HCT116 (cell line): ENCODE measurements around the gene PPRC1. TPM values are rescaled to one million over a fixed set of nuclear protein-coding genes. Genes with fewer than 3 reads are reported as not detected.

Source experiments
- ATAC-seq: fragments of 200-7000 bp; cut with Tn5 transposase; 2 replicates; pipeline ENCODE4 v1.9.1; 2020; ENCODE audit warnings: mild to moderate bottlenecking, moderate library complexity
- BruUV-seq: library from RNA; stranded (reverse); fragments of 400-500 nt; replicated peaks from 2 replicates; lab custom pipeline; 2021; lab: Mats Ljungman, UMichigan
- CTCF ChIA-PET: fragments of 300-600 bp; sonication (Branson Sonifier 250); formaldehyde crosslinking; loops from one replicate; lab custom pipeline; 2021; ENCODE audit warnings: antibody characterized with exemption; lab: Charles Lee
- POLR2A ChIA-PET: fragments of 300-600, 350-600 bp; sonication (Branson Sonifier 250); formaldehyde crosslinking; loops from one replicate; lab custom pipeline; 2021; ENCODE audit warnings: antibody characterized with exemption; lab: Charles Lee
- RAD21 ChIA-PET, 2 experiments: fragments of 300-600 bp; sonication (Branson Sonifier 250); formaldehyde crosslinking; loops; one replicate each; lab custom pipeline; 2023; ENCODE audit warnings: low total read pairs in 2 of 2; ENCODE audit not compliant: uncharacterized antibody in 2 of 2, unreplicated experiment in 2 of 2, low non-redundant PET in 1 of 2; lab: Charles Lee
- DNase-seq: peaks from one replicate; pipeline ENCODE4 v3.0.0-alpha.2; 2010; ENCODE audit warnings: low read depth, low spot score
- H2AFZ ChIP-seq: fragments of 200-600 bp; shearing (Covaris generic), sonication (generic); 2 replicates; pipeline ENCODE4 v1.6.1; 2017; ENCODE audit warnings: low read depth, mixed run types, mixed read lengths, antibody characterized with exemption, low read length; ENCODE audit not compliant: poor library complexity, severe bottlenecking
- H3K27ac ChIP-seq: 2 replicates; pipeline ENCODE4 v1.5.1; 2012; ENCODE audit warnings: low read depth, low read length
- H3K27me3 ChIP-seq: fragments of 200-600 bp; sonication (generic); 2 replicates; pipeline ENCODE4 v1.6.1; 2016; ENCODE audit warnings: mixed run types, low read length, mixed read lengths; ENCODE audit not compliant: insufficient read depth
- H3K36me3 ChIP-seq, 2 experiments: fragments of 200-500 bp in 1 of 2; fragments of 200-600 bp in 1 of 2; sonication (Bioruptor generic) in 1 of 2; sonication (generic) in 1 of 2; 2 replicates each; pipeline versions ENCODE4 v1.5.1 to v1.6.1; 2014 to 2016; ENCODE audit warnings: low read length in 2 of 2, inconsistent platforms in 1 of 2, mixed read lengths in 1 of 2, mixed run types in 1 of 2; ENCODE audit not compliant: insufficient read depth in 2 of 2, control insufficient read depth in 1 of 2
- H3K4me1 ChIP-seq, 2 experiments: fragments of 200-600 bp in 1 of 2; sonication (generic) in 1 of 2; 2 replicates each; pipeline versions ENCODE4 v1.5.1 to v1.6.1; 2012 to 2017; ENCODE audit warnings: low read length in 2 of 2, inconsistent platforms in 1 of 2, mild to moderate bottlenecking in 1 of 2, mixed read lengths in 1 of 2, mixed run types in 1 of 2, moderate library complexity in 1 of 2; ENCODE audit not compliant: insufficient read depth in 2 of 2, control insufficient read depth in 1 of 2
- H3K4me2 ChIP-seq: fragments of 200-600 bp; sonication (generic); 2 replicates; pipeline ENCODE4 v1.6.1; 2017; ENCODE audit warnings: mixed run types, low read length, mixed read lengths
- H3K4me3 ChIP-seq, 2 experiments: fragments of 200-600 bp in 1 of 2; sonication (generic) in 1 of 2; replicated peaks in 1 of 2; 2 replicates each; pipeline ENCODE4 v1.5.1; 2011 to 2016; ENCODE audit warnings: low read length in 2 of 2, control low read depth in 1 of 2, low read depth in 1 of 2, mild to moderate bottlenecking in 1 of 2, mixed read lengths in 1 of 2, mixed run types in 1 of 2
- H3K79me2 ChIP-seq: fragments of 200-600 bp; sonication (generic); 2 replicates; pipeline ENCODE4 v1.6.1; 2017; ENCODE audit warnings: mild to moderate bottlenecking, mixed run types, low read length, moderate library complexity, mixed read lengths; ENCODE audit not compliant: insufficient read depth
- H3K9ac ChIP-seq: fragments of 200-600 bp; sonication (generic); 2 replicates; pipeline ENCODE4 v1.6.1; 2016; ENCODE audit warnings: low read length, mixed read lengths
- H3K9me2 ChIP-seq: fragments of 200-600 bp; sonication (generic), shearing (Covaris generic); 2 replicates; pipeline ENCODE4 v1.6.1; 2017; ENCODE audit warnings: mixed run types, mild to moderate bottlenecking, moderate library complexity; ENCODE audit not compliant: insufficient read depth
- H3K9me3 ChIP-seq, 2 experiments: fragments of 200-500 bp in 1 of 2; fragments of 200-600 bp in 1 of 2; sonication (Bioruptor generic) in 1 of 2; sonication (generic) in 1 of 2; 2 replicates each; pipeline ENCODE4 v1.6.1; 2014 to 2017; ENCODE audit warnings: low read length in 2 of 2, mixed read lengths in 2 of 2, inconsistent platforms in 1 of 2, low read depth in 1 of 2, mild to moderate bottlenecking in 1 of 2, mixed run types in 1 of 2, moderate library complexity in 1 of 2; ENCODE audit not compliant: control insufficient read depth in 1 of 2, insufficient read depth in 1 of 2
- H4K20me1 ChIP-seq: fragments of 200-600 bp; sonication (generic), shearing (Covaris generic); 2 replicates; pipeline ENCODE4 v1.6.1; 2017; ENCODE audit warnings: mixed run types, mild to moderate bottlenecking, moderate library complexity; ENCODE audit not compliant: insufficient read depth
- EZH2phosphoT487 ChIP-seq: fragments of 200-600 bp; IDR thresholded peaks from 2 replicates; pipeline ENCODE4 v1.6.1; 2018; ENCODE audit warnings: antibody characterized with exemption, borderline replicate concordance
- POLR2AphosphoS5 ChIP-seq: IDR thresholded peaks from 2 replicates; pipeline ENCODE4 v1.6.1; 2011; ENCODE audit warnings: mild to moderate bottlenecking, low read depth, low read length, moderate library complexity
- RAD21 ChIP-seq: IDR thresholded peaks from 2 replicates; pipeline ENCODE4 v1.6.1; 2012; ENCODE audit warnings: low read depth, mild to moderate bottlenecking
- SIN3A ChIP-seq: IDR thresholded peaks from 2 replicates; pipeline ENCODE4 v1.6.1; 2012; ENCODE audit warnings: low read depth
- ZFX ChIP-seq: fragments of 450-650 bp; IDR thresholded peaks from 2 replicates; pipeline ENCODE4 v1.6.1; 2017
- intact Hi-C: fragments of 100-400 bp; cut with micrococcal nuclease; formaldehyde crosslinking; loops from 2 replicates; pipeline ENCODE4 v1.10.0; 2022
- total RNA-seq: library from RNA; stranded (reverse); gene quantifications from one replicate; pipeline ENCODE4 v1.2.1, GENCODE V29; 2021; ENCODE audit not compliant: unreplicated experiment
- TF ChIP-seq, protein P1 (sequence below), 3 experiments: fragments of 200-600 bp in 1 of 3; sonication (generic) in 1 of 3; IDR thresholded peaks in 2 of 3; conservative IDR thresholded peaks in 1 of 3; 2 replicates each; pipeline ENCODE4 v1.5.1; 2012 to 2017; ENCODE audit warnings: low read depth in 2 of 3, low read length in 2 of 3, antibody characterized with exemption in 1 of 3, borderline replicate concordance in 1 of 3, control low read depth in 1 of 3, mild to moderate bottlenecking in 1 of 3, mixed read lengths in 1 of 3, mixed run types in 1 of 3, moderate library complexity in 1 of 3; ENCODE audit not compliant: insufficient read depth in 1 of 3
- TF ChIP-seq, protein P2 (sequence below): IDR thresholded peaks from 2 replicates; pipeline ENCODE4 v1.6.1; 2012
- TF ChIP-seq, protein P3 (sequence below): IDR thresholded peaks from 2 replicates; pipeline ENCODE4 v1.6.1; 2012; ENCODE audit warnings: low read depth

The PPRC1 gene
- total RNA-seq, 1 experiment from 2014 or later = 93.0 TPM

DNA sequence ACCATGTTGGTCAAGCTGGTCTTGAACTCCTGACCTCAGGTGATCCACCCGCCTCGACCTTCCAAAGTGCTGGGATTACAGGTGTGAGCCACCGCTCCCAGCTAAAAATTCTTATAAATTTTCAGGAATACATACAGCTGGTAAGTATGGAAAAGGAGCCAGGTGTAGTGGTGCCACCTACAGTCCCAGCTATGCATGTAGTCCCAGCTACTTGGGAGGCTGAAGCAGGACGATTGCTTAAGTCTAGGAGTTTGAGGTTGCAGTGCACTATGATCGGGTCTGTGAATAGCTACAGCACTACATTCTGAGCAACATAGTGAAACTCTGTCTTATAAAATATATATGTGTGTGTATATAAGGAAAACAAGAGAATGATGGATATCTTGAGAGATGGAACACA lies 31.7 kb upstream of the PPRC1 start:
- no peak overlapping the region for H3K4me3 ChIP-seq
- no peak overlapping the region for H3K27ac ChIP-seq
- ChIA-PET POLR2A (interaction anchor here (1.2 to 2.2 kb wide), 5 partner anchors 11 to 45 kb away, joined by 3 to 5 read pairs (median 4); no protein-coding TSS in a partner anchor), RAD21 (interaction anchor here in 1 of 2 experiments (0.7 kb wide), 1 partner anchor 91 kb away, joined by 7 read pairs; no protein-coding TSS in a partner anchor), CTCF (interaction anchor here (0.8 to 7.1 kb wide), 13 partner anchors 9 to 887 kb away, joined by 3 to 48 read pairs (median 7); partner anchors contain the start of gene HPS6)
- intact Hi-C loops = no loop called here
- H3K9me3 ChIP-seq = no peaks in the 10 kb centered on the region
- DNase-seq (peak; percentile 39), ATAC-seq (peak; percentile 93)
- BruUV-seq = no TSS peak
- H2AFZ ChIP-seq = no peak overlapping the region
- H3K36me3 ChIP-seq = no peaks in the 10 kb centered on the region
- H3K9ac ChIP-seq = no peak overlapping the region
- TF ChIP-seq, protein P1, sequence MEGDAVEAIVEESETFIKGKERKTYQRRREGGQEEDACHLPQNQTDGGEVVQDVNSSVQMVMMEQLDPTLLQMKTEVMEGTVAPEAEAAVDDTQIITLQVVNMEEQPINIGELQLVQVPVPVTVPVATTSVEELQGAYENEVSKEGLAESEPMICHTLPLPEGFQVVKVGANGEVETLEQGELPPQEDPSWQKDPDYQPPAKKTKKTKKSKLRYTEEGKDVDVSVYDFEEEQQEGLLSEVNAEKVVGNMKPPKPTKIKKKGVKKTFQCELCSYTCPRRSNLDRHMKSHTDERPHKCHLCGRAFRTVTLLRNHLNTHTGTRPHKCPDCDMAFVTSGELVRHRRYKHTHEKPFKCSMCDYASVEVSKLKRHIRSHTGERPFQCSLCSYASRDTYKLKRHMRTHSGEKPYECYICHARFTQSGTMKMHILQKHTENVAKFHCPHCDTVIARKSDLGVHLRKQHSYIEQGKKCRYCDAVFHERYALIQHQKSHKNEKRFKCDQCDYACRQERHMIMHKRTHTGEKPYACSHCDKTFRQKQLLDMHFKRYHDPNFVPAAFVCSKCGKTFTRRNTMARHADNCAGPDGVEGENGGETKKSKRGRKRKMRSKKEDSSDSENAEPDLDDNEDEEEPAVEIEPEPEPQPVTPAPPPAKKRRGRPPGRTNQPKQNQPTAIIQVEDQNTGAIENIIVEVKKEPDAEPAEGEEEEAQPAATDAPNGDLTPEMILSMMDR (IDR thresholded peaks at IDR 0.05 in 2 of 3, conservative IDR thresholded peaks at IDR 0.05 in 1 of 3; ENCODE audit: borderline replicate concordance in 1 of 3, insufficient read depth in 1 of 3, low read depth in 2 of 3, low read length in 2 of 3) = peak; percentile 52 to 71 (median 53); a peak in 5 of 6 replicates
- TF ChIP-seq RAD21 = peak; percentile 69
- TF ChIP-seq EZH2phosphoT487 = no peak
- no peaks in the 10 kb centered on the region for H3K27me3 ChIP-seq
- H3K9me2 ChIP-seq = no peaks in the 10 kb centered on the region
- H3K4me1 ChIP-seq = no peaks in the 10 kb centered on the region
- no peaks in the 10 kb centered on the region for H3K79me2 ChIP-seq
- no peak overlapping the region for H3K4me2 ChIP-seq
- H4K20me1 ChIP-seq = no peaks in the 10 kb centered on the region

DNA sequence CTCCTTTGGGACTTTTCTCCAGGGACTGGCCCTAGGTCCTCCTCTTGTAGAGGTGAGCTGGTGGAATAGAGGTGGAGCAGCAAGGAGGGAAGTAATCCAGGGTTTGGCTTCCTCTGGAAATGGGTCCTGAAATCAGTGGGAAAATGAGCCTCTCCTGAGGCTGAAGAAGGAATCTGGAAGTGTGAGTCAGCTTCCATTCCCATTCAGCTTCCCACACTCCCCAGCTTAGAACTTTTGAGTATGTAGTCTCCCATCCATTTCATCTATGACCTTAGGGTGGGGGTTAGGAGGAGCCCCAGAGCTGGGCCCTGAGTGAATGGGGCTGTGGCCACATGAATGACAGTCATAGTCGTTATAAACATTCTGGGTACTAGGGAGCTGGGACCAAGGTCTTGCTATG lies 30.4 kb upstream of the PPRC1 start:
- RAD21 ChIA-PET = no interaction called here
- peaks cover 0 to 1% of the 10 kb centered on the region in 2 experiments; a peak in 3 of 4 replicates for H3K36me3 ChIP-seq
- H2AFZ ChIP-seq = no peak overlapping the region
- H3K79me2 ChIP-seq = no peaks in the 10 kb centered on the region
- H3K9ac ChIP-seq = no peak overlapping the region
- intact Hi-C loops = no loop called here
- H3K9me2 ChIP-seq = no peaks in the 10 kb centered on the region
- no peaks in the 10 kb centered on the region for H3K4me1 ChIP-seq
- H3K27ac ChIP-seq = no peak overlapping the region
- H4K20me1 ChIP-seq = no peaks in the 10 kb centered on the region
- CTCF ChIA-PET = interaction anchor here (1.0 to 7.1 kb wide), 3 partner anchors 8 to 262 kb away, joined by 4 to 48 read pairs (median 27); no protein-coding TSS in a partner anchor
- no peaks in the 10 kb centered on the region for H3K27me3 ChIP-seq
- DNase-seq (no peak), ATAC-seq (no peak)
- BruUV-seq = no TSS peak
- TF ChIP-seq POLR2AphosphoS5 = no peak
- no peak for TF ChIP-seq SIN3A
- TF ChIP-seq, protein P2, sequence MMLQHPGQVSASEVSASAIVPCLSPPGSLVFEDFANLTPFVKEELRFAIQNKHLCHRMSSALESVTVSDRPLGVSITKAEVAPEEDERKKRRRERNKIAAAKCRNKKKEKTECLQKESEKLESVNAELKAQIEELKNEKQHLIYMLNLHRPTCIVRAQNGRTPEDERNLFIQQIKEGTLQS = no peak
- TF ChIP-seq, protein P3, sequence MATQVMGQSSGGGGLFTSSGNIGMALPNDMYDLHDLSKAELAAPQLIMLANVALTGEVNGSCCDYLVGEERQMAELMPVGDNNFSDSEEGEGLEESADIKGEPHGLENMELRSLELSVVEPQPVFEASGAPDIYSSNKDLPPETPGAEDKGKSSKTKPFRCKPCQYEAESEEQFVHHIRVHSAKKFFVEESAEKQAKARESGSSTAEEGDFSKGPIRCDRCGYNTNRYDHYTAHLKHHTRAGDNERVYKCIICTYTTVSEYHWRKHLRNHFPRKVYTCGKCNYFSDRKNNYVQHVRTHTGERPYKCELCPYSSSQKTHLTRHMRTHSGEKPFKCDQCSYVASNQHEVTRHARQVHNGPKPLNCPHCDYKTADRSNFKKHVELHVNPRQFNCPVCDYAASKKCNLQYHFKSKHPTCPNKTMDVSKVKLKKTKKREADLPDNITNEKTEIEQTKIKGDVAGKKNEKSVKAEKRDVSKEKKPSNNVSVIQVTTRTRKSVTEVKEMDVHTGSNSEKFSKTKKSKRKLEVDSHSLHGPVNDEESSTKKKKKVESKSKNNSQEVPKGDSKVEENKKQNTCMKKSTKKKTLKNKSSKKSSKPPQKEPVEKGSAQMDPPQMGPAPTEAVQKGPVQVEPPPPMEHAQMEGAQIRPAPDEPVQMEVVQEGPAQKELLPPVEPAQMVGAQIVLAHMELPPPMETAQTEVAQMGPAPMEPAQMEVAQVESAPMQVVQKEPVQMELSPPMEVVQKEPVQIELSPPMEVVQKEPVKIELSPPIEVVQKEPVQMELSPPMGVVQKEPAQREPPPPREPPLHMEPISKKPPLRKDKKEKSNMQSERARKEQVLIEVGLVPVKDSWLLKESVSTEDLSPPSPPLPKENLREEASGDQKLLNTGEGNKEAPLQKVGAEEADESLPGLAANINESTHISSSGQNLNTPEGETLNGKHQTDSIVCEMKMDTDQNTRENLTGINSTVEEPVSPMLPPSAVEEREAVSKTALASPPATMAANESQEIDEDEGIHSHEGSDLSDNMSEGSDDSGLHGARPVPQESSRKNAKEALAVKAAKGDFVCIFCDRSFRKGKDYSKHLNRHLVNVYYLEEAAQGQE = no peak
- 0 out of 2 replicates have a peak, but pooled peaks have one; percentile 23 for TF ChIP-seq ZFX
- H3K4me2 ChIP-seq = no peak overlapping the region
- POLR2A ChIA-PET = interaction anchor here (1.2 to 2.2 kb wide), 3 partner anchors 10 to 17 kb away, joined by 3 to 5 read pairs (median 5); no protein-coding TSS in a partner anchor
- H3K9me3 ChIP-seq = no peaks in the 10 kb centered on the region
- H3K4me3 ChIP-seq = no peak overlapping the region
